Measurements from ENCODE around the gene LAMP2. TPM values are rescaled to one million over a fixed set of nuclear protein-coding genes. Genes with fewer than 3 reads are reported as not detected.
A peak's percentile ranks its signal among the peaks of the same experiment; 100 is the strongest.

LAMP2 gene
- total and polyA plus RNA-seq, 9 of the 15 experiments (the other 6 are each of a cell fraction or from before 2014, with no cell fraction given) = 22.3 to 77.7 (median 48.6) TPM

- 0 out of 4 replicates have a peak, but pooled peaks of 1 of the 2 experiments have one; percentile 11 for TF ChIP-seq TEAD1 (CRISPR knock-in tag; IDR thresholded peaks at IDR 0.05)
- TF ChIP-seq E2F1 (CRISPR knock-in tag; IDR thresholded peaks at IDR 0.05) = peak; percentile 66; the same call in 1 of the 2 replicates
- TF ChIP-seq, protein P1, sequence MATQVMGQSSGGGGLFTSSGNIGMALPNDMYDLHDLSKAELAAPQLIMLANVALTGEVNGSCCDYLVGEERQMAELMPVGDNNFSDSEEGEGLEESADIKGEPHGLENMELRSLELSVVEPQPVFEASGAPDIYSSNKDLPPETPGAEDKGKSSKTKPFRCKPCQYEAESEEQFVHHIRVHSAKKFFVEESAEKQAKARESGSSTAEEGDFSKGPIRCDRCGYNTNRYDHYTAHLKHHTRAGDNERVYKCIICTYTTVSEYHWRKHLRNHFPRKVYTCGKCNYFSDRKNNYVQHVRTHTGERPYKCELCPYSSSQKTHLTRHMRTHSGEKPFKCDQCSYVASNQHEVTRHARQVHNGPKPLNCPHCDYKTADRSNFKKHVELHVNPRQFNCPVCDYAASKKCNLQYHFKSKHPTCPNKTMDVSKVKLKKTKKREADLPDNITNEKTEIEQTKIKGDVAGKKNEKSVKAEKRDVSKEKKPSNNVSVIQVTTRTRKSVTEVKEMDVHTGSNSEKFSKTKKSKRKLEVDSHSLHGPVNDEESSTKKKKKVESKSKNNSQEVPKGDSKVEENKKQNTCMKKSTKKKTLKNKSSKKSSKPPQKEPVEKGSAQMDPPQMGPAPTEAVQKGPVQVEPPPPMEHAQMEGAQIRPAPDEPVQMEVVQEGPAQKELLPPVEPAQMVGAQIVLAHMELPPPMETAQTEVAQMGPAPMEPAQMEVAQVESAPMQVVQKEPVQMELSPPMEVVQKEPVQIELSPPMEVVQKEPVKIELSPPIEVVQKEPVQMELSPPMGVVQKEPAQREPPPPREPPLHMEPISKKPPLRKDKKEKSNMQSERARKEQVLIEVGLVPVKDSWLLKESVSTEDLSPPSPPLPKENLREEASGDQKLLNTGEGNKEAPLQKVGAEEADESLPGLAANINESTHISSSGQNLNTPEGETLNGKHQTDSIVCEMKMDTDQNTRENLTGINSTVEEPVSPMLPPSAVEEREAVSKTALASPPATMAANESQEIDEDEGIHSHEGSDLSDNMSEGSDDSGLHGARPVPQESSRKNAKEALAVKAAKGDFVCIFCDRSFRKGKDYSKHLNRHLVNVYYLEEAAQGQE (IDR thresholded peaks at IDR 0.05; ENCODE audit: borderline replicate concordance) = peak; percentile 36; the same call in 1 of the 2 replicates
- TF ChIP-seq, protein P1 (CRISPR knock-in tag; IDR thresholded peaks at IDR 0.05; ENCODE audit: low read depth) = no peak
- peak; percentile 23; the same call in 1 of the 2 replicates for TF ChIP-seq LEF1 (IDR thresholded peaks at IDR 0.05)
- TF ChIP-seq, protein P2, sequence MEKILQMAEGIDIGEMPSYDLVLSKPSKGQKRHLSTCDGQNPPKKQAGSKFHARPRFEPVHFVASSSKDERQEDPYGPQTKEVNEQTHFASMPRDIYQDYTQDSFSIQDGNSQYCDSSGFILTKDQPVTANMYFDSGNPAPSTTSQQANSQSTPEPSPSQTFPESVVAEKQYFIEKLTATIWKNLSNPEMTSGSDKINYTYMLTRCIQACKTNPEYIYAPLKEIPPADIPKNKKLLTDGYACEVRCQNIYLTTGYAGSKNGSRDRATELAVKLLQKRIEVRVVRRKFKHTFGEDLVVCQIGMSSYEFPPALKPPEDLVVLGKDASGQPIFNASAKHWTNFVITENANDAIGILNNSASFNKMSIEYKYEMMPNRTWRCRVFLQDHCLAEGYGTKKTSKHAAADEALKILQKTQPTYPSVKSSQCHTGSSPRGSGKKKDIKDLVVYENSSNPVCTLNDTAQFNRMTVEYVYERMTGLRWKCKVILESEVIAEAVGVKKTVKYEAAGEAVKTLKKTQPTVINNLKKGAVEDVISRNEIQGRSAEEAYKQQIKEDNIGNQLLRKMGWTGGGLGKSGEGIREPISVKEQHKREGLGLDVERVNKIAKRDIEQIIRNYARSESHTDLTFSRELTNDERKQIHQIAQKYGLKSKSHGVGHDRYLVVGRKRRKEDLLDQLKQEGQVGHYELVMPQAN (IDR thresholded peaks at IDR 0.05; ENCODE audit: borderline replicate concordance) = peak; percentile 54; the same call in 1 of the 2 replicates
Measured at GRCh38 chrX:120485638-120486520, 16.8 kb upstream of the LAMP2 start (continued).

Data from K562 (cell line).